GM12874 (cell line): ENCODE measurements around the gene PTK6.

Source experiments
- TF ChIP-seq, protein P1 (sequence below): IDR thresholded peaks from 2 replicates; pipeline ENCODE4 v1.5.1; 2011; ENCODE audit warnings: low read depth, mild to moderate bottlenecking, control low read depth, low read length, moderate library complexity; ENCODE audit not compliant: insufficient read depth

Gene PTK6

DNA sequence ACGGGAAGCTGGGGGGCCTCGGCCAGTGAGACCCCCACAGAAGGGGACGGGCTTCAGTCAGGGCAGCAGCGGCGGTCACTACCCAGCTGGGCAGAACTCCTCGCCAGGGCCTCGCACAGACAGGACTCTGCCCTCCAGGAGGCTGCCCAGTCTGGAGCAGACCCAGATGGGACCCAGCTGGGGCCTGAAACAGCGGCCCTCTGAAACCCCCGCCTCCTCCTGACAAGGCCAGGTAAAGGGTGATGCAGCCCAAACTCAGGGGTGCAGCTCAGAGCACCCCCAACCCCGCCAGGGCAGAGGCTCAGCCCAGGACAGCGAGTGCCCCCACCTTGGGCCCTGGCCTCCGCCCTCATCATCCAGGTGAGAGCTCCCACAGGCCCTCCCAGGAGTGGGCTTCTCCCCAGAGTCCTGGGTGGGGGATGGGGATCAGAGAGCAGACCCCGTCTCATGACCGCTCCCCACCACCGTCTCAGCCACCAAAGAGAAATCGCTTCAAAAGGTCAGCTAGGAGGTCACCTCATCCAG, 40.5 kb downstream of the PTK6 start:
- TF ChIP-seq, protein P1, sequence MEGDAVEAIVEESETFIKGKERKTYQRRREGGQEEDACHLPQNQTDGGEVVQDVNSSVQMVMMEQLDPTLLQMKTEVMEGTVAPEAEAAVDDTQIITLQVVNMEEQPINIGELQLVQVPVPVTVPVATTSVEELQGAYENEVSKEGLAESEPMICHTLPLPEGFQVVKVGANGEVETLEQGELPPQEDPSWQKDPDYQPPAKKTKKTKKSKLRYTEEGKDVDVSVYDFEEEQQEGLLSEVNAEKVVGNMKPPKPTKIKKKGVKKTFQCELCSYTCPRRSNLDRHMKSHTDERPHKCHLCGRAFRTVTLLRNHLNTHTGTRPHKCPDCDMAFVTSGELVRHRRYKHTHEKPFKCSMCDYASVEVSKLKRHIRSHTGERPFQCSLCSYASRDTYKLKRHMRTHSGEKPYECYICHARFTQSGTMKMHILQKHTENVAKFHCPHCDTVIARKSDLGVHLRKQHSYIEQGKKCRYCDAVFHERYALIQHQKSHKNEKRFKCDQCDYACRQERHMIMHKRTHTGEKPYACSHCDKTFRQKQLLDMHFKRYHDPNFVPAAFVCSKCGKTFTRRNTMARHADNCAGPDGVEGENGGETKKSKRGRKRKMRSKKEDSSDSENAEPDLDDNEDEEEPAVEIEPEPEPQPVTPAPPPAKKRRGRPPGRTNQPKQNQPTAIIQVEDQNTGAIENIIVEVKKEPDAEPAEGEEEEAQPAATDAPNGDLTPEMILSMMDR = no peak

DNA sequence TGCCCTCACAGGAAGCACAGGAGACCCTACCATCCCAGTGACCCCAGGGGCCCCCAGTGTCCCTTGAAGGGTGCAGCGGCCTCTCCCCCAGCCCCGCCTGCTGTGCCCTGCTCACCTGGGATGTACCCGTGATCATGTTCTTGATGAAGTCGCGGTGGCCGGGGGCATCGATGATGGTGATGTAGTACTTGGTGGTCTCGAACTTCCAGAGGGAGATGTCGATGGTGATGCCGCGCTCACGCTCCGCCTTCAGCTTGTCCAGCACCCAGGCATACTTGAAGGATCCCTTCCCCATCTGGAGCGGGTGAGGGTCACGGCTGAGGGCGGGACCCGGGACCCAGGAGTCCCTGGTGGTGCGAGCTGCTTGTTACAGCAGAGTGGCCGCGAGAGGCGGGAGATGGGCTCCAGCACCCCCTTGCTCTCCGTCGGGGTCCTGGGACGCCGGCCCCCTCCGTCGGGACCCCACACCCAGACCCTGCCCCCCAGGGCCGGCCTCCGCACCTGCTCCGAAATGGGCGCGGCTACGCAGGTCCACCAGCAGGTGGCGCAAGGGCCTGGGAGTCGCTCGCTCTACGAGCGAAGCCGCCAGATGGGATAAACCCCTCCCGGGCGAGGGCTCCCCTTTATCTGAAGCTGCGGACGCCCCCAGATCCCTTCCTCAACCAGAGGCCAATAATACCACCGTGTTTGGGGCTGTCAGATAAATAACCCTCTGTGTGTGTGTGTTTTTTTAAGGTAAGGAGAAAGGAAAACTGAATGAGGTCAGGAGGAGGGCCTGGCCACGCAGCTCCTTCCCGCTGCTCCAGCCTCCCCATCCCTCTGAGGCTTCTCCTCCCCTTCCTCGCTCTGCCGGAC, 41.2 kb downstream of the PTK6 start:
- TF ChIP-seq, protein P1 = peak; percentile 97

- TF ChIP-seq, protein P1 = no peak
Observed at GRCh38 chr20:63495167-63495720, 41.9 kb downstream of the PTK6 start.

DNA sequence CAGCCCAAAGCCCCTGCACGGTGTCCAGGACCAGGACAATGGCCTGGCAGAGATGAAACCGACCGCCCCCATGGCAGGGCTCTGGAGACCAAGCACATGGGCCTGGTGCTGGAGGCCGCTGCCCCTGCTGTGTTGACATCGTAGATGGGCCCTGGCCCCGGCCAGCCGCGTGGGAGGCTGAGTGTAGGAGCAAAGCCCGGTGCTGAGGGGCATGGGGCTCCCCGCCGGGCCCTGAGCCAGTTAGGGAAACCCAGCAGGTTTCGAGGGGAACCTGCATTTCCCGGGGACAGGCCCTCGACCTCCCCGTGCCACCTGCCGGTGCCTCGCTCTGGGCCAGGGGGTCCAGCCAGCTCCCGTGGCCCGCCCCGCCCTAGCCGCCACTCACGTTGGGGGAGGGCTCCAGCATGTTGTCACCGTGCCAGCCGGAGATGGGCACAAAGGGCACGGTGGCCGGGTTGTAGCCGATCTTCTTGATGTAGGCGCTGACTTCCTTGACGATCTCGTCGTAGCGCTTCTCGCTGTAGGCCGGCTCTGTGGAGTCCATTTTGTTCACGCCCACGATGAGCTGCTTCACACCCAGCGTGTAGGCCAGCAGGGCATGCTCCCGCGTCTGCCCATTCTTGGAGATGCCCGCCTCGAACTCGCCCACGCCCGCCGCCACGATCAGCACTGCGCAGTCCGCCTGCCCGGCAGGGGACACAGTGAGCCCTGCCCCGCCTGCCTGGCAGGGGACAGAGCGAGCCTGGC, 42.6 kb downstream of the PTK6 start:
- TF ChIP-seq, protein P1 = no peak

DNA sequence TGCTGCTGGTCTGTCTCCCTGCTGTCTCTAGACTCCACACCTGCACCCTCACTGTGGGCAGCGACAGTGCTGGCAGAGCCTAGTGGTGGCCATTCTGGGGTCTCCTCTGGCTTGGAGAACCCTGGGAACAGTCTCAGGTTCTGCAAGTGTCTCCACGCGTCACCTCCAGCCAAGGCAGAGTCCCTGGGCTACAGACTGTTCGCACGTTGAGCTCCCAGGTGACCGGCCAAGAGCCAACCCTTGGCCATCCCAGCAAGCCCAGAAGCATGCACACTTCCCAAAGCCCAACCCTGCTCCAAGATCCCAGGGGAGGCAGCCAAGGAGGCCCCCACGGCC, 43.1 kb downstream of the PTK6 start:
- TF ChIP-seq, protein P1 = no peak

DNA sequence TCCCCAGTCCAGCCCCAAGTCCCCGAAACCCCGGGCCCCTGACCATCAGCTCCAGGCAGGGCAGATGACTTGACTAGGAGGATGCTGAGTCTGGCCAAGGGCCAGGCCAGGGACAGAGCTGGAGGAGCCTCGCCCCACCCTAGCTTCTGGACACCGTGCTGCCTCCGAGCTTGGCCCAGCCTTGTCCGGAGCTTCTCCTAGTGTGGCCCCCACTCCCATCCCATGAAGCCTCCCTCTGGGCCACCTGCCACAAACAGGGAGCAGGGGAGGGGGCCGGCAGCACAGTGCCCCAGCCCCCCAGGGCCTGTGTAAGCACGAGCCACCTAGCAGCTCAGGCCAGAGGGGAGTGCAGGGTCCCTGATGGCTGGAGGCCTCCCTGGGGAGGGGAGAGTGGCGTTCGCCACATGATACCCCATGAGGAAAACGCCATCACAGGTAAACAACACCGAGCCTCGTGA, 43.6 kb downstream of the PTK6 start:
- TF ChIP-seq, protein P1 = no peak

GRCh38 chr20:63492982-63493381, 44.2 kb downstream of the PTK6 start:
- TF ChIP-seq, protein P1 = no peak
